ENCODE data around the gene TMEM134.
A peak's percentile ranks its signal among the peaks of the same experiment; 100 is the strongest.

GRCh38 chr11:67420646-67421429 lies 48.2 kb downstream of the TMEM134 start:
- no peak for TF ChIP-seq REST (IDR thresholded peaks at IDR 0.05; ENCODE audit: insufficient read depth in 1 of 2, low read depth in 2 of 2, low read length in 2 of 2)
- TF ChIP-seq SIN3A (IDR thresholded peaks at IDR 0.05; ENCODE audit: borderline replicate concordance, insufficient read depth, low read length): no peak
- TF ChIP-seq POLR2AphosphoS5 (IDR thresholded peaks at IDR 0.05; ENCODE audit: low read depth, low read length): peak; percentile 53; the same call in 1 of the 2 replicates
